ENCODE measurements around the gene HCRT. TPM values are rescaled to one million over a fixed set of nuclear protein-coding genes. Genes with fewer than 3 reads are reported as not detected.

HCRT gene
- total RNA-seq, 2 donors from 2014 or later, result not detected

GRCh38 chr17:42160531-42160910 is 24.7 kb downstream of the HCRT start:
- 95 to 96% methylated on average over 7 of the region's 7 CpGs for WGBS, 2 experiments (ENCODE audit: insufficient coverage in 1 of 2, insufficient read length in 1 of 2)
- Mint-ChIP-seq H3K36me3 (ENCODE audit: low read depth) (no peaks in the 10 kb centered on the region), H3K4me1 (peaks cover 7% of the 10 kb centered on the region), H3K9me3 (no peaks in the 10 kb centered on the region), H3K27me3 (ENCODE audit: insufficient read depth) (no peaks in the 10 kb centered on the region), H3K4me3 (no peak overlapping the region), H3K27ac (peak overlapping the region; percentile 28)
- H3K9me3 ChIP-seq (ENCODE audit: control insufficient read depth, low read length), result no peaks in the 10 kb centered on the region
- no peak overlapping the region for H3K4me3 ChIP-seq (ENCODE audit: low read length)
- no peak overlapping the region for H3K27ac ChIP-seq (ENCODE audit: low read depth, low read length)
- peaks cover 3% of the 10 kb centered on the region for H3K4me1 ChIP-seq (ENCODE audit: control insufficient read depth, insufficient read depth, low read length)
- no peak for DNase-seq
- no peaks in the 10 kb centered on the region for H3K27me3 ChIP-seq (ENCODE audit: control insufficient read depth, insufficient read depth, low read length, poor library complexity, severe bottlenecking)
- no peak overlapping the region for H3K9ac ChIP-seq (ENCODE audit: extremely low read depth, low read length, poor library complexity, severe bottlenecking)
- H3K36me3 ChIP-seq (ENCODE audit: control insufficient read depth, insufficient read depth, low read length), result no peaks in the 10 kb centered on the region
- TF ChIP-seq CTCF (conservative IDR thresholded peaks at IDR 0.05), result no peak

DNA sequence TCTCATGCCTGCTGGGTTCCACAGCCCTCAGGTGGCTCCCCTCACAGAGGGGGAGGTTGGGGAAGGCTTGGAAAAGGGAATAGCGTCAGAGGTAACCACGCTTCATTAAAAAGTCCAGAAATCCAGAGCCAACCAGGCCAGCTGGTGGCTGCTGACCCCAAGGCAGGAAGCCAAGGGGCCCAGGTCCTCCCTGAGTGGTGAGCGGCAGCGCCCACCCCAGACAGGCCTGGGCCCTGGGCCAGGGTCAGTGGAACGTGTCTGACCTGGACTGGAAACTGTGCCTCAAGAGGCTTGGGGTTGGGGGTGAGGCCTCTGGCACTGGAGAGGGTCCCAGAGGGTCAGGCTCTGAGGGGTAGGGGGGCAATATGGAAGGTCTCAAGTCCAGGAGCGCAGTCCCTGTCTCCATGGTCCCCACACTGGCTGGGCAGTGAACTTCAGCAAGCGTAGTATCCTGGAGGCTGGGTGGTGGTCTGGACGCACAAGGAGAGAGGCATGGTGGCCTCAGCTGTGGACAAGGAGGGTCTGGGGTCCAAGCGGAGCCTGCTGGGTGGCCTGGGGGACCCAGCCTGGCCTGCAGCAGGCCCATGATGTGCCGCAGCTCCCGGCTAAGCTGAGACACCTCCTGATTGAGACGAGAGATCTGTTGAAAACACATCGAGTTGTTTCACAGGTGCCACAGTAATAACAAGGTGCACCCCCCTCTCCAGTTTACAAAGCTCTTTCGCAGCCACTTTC is 25.3 kb downstream of the HCRT start:
- Histone ChIP-seq H3K9me3 (ENCODE audit: control insufficient read depth, low read length) (no peaks in the 10 kb centered on the region), H3K27ac (ENCODE audit: low read depth, low read length) (no peak overlapping the region), H3K9ac (ENCODE audit: extremely low read depth, low read length, poor library complexity, severe bottlenecking) (no peak overlapping the region)

DNA sequence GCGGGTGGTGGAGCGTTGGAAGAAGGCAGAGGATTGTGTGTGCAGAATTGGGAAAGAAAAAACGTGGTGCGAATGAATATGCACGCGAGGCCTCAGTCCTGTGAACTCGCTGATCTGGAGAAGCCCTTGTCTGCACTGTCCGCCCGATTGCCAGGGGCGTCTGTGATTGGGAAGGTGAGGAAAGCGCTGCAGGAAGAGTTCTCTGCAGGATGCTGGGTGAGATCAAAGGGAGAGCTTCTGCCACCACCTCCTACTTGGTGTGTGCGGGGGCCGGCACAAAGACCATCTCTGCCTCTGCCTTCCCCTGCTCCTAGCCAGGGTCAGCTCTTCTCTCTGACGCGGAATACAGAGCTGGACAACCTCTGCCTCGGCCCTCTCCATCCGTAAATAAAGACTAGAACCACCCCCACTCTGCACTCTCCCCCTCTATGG is 29.6 kb downstream of the HCRT start:
- Histone ChIP-seq H3K27ac (ENCODE audit: low read depth, low read length) (no peak overlapping the region), H3K36me3 (ENCODE audit: control insufficient read depth, insufficient read depth, low read length) (peaks cover 5% of the 10 kb centered on the region), H3K9me3 (ENCODE audit: control insufficient read depth, low read length) (no peaks in the 10 kb centered on the region), H3K4me3 (ENCODE audit: low read length) (peak overlapping the region; percentile 86), H3K4me1 (ENCODE audit: control insufficient read depth, insufficient read depth, low read length) (peaks cover 9% of the 10 kb centered on the region), H3K27me3 (ENCODE audit: control insufficient read depth, insufficient read depth, low read length, poor library complexity, severe bottlenecking) (no peaks in the 10 kb centered on the region), H3K9ac (ENCODE audit: extremely low read depth, low read length, poor library complexity, severe bottlenecking) (peak overlapping the region; percentile 51)
- no peak for TF ChIP-seq CTCF (conservative IDR thresholded peaks at IDR 0.05)
- no peaks in the 10 kb centered on the region for H3K9me3 Mint-ChIP-seq
- 30% methylated on average over 14 to 17 of the region's 17 CpGs for WGBS, 2 experiments (ENCODE audit: insufficient coverage in 1 of 2, insufficient read length in 1 of 2)
- DNase-seq, result peak; percentile 87
- H3K27ac Mint-ChIP-seq, result peak overlapping the region; percentile 91
- H3K4me3 Mint-ChIP-seq, result peak overlapping the region; percentile 81
- peaks cover 20% of the 10 kb centered on the region for H3K4me1 Mint-ChIP-seq
- no peaks in the 10 kb centered on the region for H3K27me3 Mint-ChIP-seq (ENCODE audit: insufficient read depth)
- peaks cover 4% of the 10 kb centered on the region for H3K36me3 Mint-ChIP-seq (ENCODE audit: low read depth)

More for the DNA sequence above, 25.3 kb downstream of the HCRT start:
- Histone ChIP-seq H3K36me3 (ENCODE audit: control insufficient read depth, insufficient read depth, low read length) (no peaks in the 10 kb centered on the region), H3K4me1 (ENCODE audit: control insufficient read depth, insufficient read depth, low read length) (peaks cover 6% of the 10 kb centered on the region), H3K4me3 (ENCODE audit: low read length) (no peak overlapping the region), H3K27me3 (ENCODE audit: control insufficient read depth, insufficient read depth, low read length, poor library complexity, severe bottlenecking) (no peaks in the 10 kb centered on the region)
- H3K36me3 Mint-ChIP-seq (ENCODE audit: low read depth), result no peaks in the 10 kb centered on the region
- H3K27me3 Mint-ChIP-seq (ENCODE audit: insufficient read depth), result no peaks in the 10 kb centered on the region
- no peaks in the 10 kb centered on the region for H3K9me3 Mint-ChIP-seq
- peaks cover 9% of the 10 kb centered on the region for H3K4me1 Mint-ChIP-seq
- TF ChIP-seq CTCF (conservative IDR thresholded peaks at IDR 0.05), result no peak
- H3K27ac Mint-ChIP-seq, result no peak overlapping the region
- no peak for DNase-seq
- 91 to 96% methylated on average over 11 to 14 of the region's 14 CpGs for WGBS, 2 experiments (ENCODE audit: insufficient coverage in 1 of 2, insufficient read length in 1 of 2)
- no peak overlapping the region for H3K4me3 Mint-ChIP-seq

Measured in endodermal cell (in vitro differentiated cells).